H1 (cell line): ENCODE measurements around the gene CXCL14.

ENCODE experiments used
- CTCF ChIP-seq, 3 experiments: IDR thresholded peaks; 1 replicate in 2 of 3; 2 replicates in 1 of 3; pipeline versions ENCODE4 v1.5.1 to v1.6.1; 2011; ENCODE audit warnings: low read length in 3 of 3, mild to moderate bottlenecking in 3 of 3, inconsistent platforms in 2 of 3, low read depth in 1 of 3, moderate library complexity in 1 of 3; ENCODE audit not compliant: insufficient read depth in 1 of 3; ENCODE audit errors: control extremely low read depth in 1 of 3
- GTF2F1 ChIP-seq: IDR thresholded peaks from 2 replicates; pipeline ENCODE4 v1.6.1; 2012; ENCODE audit warnings: low read depth, low read length, improper control_type of control experiment, borderline replicate concordance
- HDAC2 ChIP-seq, 2 experiments: fragments of 300-600 bp in 1 of 2; sonication (generic) in 1 of 2; IDR thresholded peaks; 2 replicates each; pipeline ENCODE4 v1.6.1; 2011 to 2012; ENCODE audit warnings: low read depth in 2 of 2, low read length in 2 of 2, mild to moderate bottlenecking in 2 of 2, moderate library complexity in 2 of 2, borderline replicate concordance in 1 of 2, inconsistent platforms in 1 of 2
- KDM1A ChIP-seq: fragments of 200-600, 300-600 bp; sonication (generic); IDR thresholded peaks from 2 replicates; pipeline ENCODE4 v1.7.1; 2016; ENCODE audit warnings: mild to moderate bottlenecking, low read length, borderline replicate concordance
- MAX ChIP-seq: IDR thresholded peaks from 2 replicates; pipeline ENCODE4 v1.6.1; 2012; ENCODE audit warnings: inconsistent platforms
- POLR2A ChIP-seq, 2 experiments: IDR thresholded peaks; 1 replicate in 1 of 2; 2 replicates in 1 of 2; pipeline ENCODE4 v1.6.1; 2011; ENCODE audit warnings: low read depth in 2 of 2, low read length in 2 of 2, mild to moderate bottlenecking in 2 of 2; ENCODE audit errors: control extremely low read depth in 1 of 2
- POLR2AphosphoS5 ChIP-seq: IDR thresholded peaks from 2 replicates; pipeline ENCODE4 v1.6.1; 2011; ENCODE audit warnings: low read depth, low read length
- SUZ12 ChIP-seq: fragments of 200-600 bp; sonication (generic); IDR thresholded peaks from 2 replicates; pipeline ENCODE4 v1.6.1; 2012; ENCODE audit warnings: mild to moderate bottlenecking, inconsistent platforms, low read length, moderate library complexity, mixed read lengths
- YY1 ChIP-seq: IDR thresholded peaks from 2 replicates; pipeline ENCODE4 v1.6.1; 2011; ENCODE audit warnings: low read depth, mild to moderate bottlenecking, low read length

- TF ChIP-seq POLR2AphosphoS5 (no peak), POLR2A (IDR thresholded peaks at IDR 0.05; ENCODE audit: control extremely low read depth in 1 of 2, low read depth in 2 of 2, low read length in 2 of 2) (no peak), CTCF (IDR thresholded peaks at IDR 0.05; ENCODE audit: control extremely low read depth in 1 of 3, insufficient read depth in 1 of 3, low read depth in 1 of 3, low read length in 3 of 3) (no peak), HDAC2 (IDR thresholded peaks at IDR 0.05; ENCODE audit: borderline replicate concordance in 1 of 2, low read depth in 2 of 2, low read length in 2 of 2) (no peak), KDM1A (no peak), YY1 (no peak), SUZ12 (no peak), GTF2F1 (no peak), MAX (no peak)
These were observed 35.7 kb downstream of the CXCL14 start for GRCh38 chr5:135543001-135543484.
